ENCODE measurements around the gene HS6ST1.

Gene HS6ST1

GRCh38 chr2:128227862-128228261, 90.8 kb downstream of the HS6ST1 start:
- Histone ChIP-seq H3K27ac (ENCODE audit: low read depth, low read length) (no peak overlapping the region), H3K36me3 (ENCODE audit: control insufficient read depth in 1 of 2, insufficient read depth in 2 of 2, low read length in 2 of 2) (no peaks in the 10 kb centered on the region), H3K27me3 (ENCODE audit: control insufficient read depth in 1 of 2, insufficient read depth in 2 of 2, low read length in 2 of 2) (no peaks in the 10 kb centered on the region), H3K4me3 (ENCODE audit: low read depth in 1 of 2, low read length in 2 of 2) (no peak overlapping the region), H3K9me3 (ENCODE audit: control insufficient read depth in 1 of 2, low read length in 2 of 2) (no peaks in the 10 kb centered on the region), H3K4me1 (ENCODE audit: control insufficient read depth in 1 of 2, insufficient read depth in 2 of 2, low read length in 2 of 2) (peaks cover 0 to 4% of the 10 kb centered on the region in 2 donors), H3K9ac (ENCODE audit: low read depth in 1 of 2, low read length in 2 of 2) (no peak overlapping the region)

GRCh38 chr2:128219891-128220290, 98.8 kb downstream of the HS6ST1 start:
- no peaks in the 10 kb centered on the region for H3K4me1 ChIP-seq (ENCODE audit: control insufficient read depth in 1 of 2, insufficient read depth in 2 of 2, low read length in 2 of 2)
- H3K36me3 ChIP-seq (ENCODE audit: control insufficient read depth in 1 of 2, insufficient read depth in 2 of 2, low read length in 2 of 2): no peaks in the 10 kb centered on the region
- H3K4me3 ChIP-seq (ENCODE audit: low read depth in 1 of 2, low read length in 2 of 2): no peak overlapping the region
- no peaks in the 10 kb centered on the region for H3K9me3 ChIP-seq (ENCODE audit: control insufficient read depth in 1 of 2, low read length in 2 of 2)
- H3K27ac ChIP-seq (ENCODE audit: low read depth, low read length): no peak overlapping the region
- no peaks in the 10 kb centered on the region for H3K27me3 ChIP-seq (ENCODE audit: control insufficient read depth in 1 of 2, insufficient read depth in 2 of 2, low read length in 2 of 2)
- H3K9ac ChIP-seq (ENCODE audit: low read depth in 1 of 2, low read length in 2 of 2): no peak overlapping the region

DNA sequence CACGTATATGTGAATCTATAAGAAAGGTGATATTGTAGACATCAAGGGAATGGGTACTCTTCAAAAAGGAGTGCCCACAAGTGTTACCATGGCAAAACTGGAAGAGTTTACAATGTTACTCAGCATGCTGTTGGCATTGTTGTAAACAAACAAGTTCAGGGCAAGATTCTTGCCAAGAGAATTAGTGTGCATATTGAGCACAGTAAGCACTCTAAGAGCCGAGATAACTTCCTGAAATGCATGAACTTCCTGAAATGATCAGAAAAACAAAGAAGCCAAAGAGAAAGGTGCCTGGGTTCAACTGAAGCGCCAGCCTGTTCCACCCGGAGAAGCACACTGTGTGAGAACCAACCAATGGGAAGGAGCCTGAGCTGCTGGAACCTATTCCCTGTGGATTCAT, 101.0 kb downstream of the HS6ST1 start:
- H3K9ac ChIP-seq (ENCODE audit: low read depth in 1 of 2, low read length in 2 of 2): no peak overlapping the region
- no peaks in the 10 kb centered on the region for H3K27me3 ChIP-seq (ENCODE audit: control insufficient read depth in 1 of 2, insufficient read depth in 2 of 2, low read length in 2 of 2)
- H3K36me3 ChIP-seq (ENCODE audit: control insufficient read depth in 1 of 2, insufficient read depth in 2 of 2, low read length in 2 of 2): no peaks in the 10 kb centered on the region
- no peaks in the 10 kb centered on the region for H3K9me3 ChIP-seq (ENCODE audit: control insufficient read depth in 1 of 2, low read length in 2 of 2)
- no peak overlapping the region for H3K27ac ChIP-seq (ENCODE audit: low read depth, low read length)
- no peaks in the 10 kb centered on the region for H3K4me1 ChIP-seq (ENCODE audit: control insufficient read depth in 1 of 2, insufficient read depth in 2 of 2, low read length in 2 of 2)
- no peak overlapping the region for H3K4me3 ChIP-seq (ENCODE audit: low read depth in 1 of 2, low read length in 2 of 2)

DNA sequence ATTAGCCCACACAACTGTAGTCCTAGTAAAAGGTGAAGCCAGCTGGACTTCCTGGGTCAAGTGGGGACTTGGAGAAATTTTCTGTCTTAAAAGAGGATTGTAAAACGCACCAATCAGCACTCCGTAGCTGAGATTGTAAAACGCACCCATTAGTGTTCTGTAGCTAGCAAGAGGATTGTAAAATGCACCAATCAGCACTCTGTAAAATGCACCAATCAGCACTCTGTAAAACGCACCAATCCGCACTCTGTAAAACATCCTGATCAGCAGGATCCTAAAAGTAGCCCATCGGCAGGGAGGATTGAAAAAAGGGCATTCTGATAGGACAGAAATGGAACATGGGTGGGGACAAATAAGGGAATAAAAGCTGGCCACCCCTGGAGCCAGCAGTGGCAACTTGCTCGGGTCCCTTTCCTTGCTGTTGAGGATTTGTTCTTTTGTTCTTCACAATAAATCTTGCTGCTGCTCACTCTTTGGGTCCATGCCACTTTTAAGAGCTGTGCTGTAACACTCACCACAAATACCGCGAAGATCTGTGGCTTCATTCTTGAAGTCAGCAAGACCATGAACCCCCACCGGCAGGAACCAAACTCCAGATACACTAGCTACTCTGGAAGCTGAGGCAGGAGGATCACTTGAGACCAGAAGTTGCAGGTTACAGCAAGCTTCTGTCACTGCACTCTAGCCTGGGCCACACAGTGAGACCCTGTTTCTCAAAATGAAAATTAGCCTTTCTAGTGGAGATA, 102.6 kb downstream of the HS6ST1 start:
- H3K36me3 ChIP-seq (ENCODE audit: control insufficient read depth in 1 of 2, insufficient read depth in 2 of 2, low read length in 2 of 2): no peaks in the 10 kb centered on the region
- H3K27ac ChIP-seq (ENCODE audit: low read depth, low read length): no peak overlapping the region
- no peak overlapping the region for H3K9ac ChIP-seq (ENCODE audit: low read depth in 1 of 2, low read length in 2 of 2)
- H3K4me1 ChIP-seq (ENCODE audit: control insufficient read depth in 1 of 2, insufficient read depth in 2 of 2, low read length in 2 of 2): no peaks in the 10 kb centered on the region
- H3K27me3 ChIP-seq (ENCODE audit: control insufficient read depth in 1 of 2, insufficient read depth in 2 of 2, low read length in 2 of 2): no peaks in the 10 kb centered on the region
- H3K9me3 ChIP-seq (ENCODE audit: control insufficient read depth in 1 of 2, low read length in 2 of 2): no peaks in the 10 kb centered on the region
- no peak overlapping the region for H3K4me3 ChIP-seq (ENCODE audit: low read depth in 1 of 2, low read length in 2 of 2)

All from duodenal mucosa (tissue), 2 donors.